Choroid plexus epithelial cell (primary cell): ENCODE measurements around the gene SKAP2.

Experiments
- DNase-seq: peaks from one replicate; pipeline ENCODE4 v3.0.0-alpha.2; 2010; ENCODE audit warnings: low read depth
- H3K4me3 ChIP-seq: 2 replicates; pipeline ENCODE4 v1.5.1; 2011; ENCODE audit warnings: low read depth, mild to moderate bottlenecking, control low read depth, low read length, moderate library complexity
- TF ChIP-seq, protein P1 (sequence below): conservative IDR thresholded peaks from 2 replicates; pipeline ENCODE4 v1.5.1; 2011; ENCODE audit warnings: low read depth, mild to moderate bottlenecking, control low read depth, inconsistent platforms, low read length, moderate library complexity

Gene SKAP2

DNA sequence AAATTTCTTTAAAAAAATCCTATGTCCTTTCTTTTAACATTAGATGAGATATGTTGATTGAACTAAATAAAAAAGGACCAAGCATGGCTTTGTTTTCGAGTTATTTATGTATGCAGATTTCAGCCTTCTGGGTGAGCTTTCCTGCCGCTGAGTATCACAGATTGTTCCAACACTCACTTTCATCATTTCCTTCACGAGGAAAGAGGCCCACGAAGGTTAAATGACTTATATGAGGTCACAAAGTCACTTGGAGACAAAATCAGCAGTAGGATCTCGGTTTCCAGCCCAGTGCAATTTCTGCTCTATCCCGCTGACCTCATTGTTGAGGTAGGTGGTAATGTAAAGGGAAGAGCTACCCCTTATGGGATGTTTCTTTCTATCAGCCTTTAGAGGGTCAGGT is 226.8 kb downstream of the SKAP2 start:
- DNase-seq, result no peak
- H3K4me3 ChIP-seq, result no peak overlapping the region
- TF ChIP-seq, protein P1, sequence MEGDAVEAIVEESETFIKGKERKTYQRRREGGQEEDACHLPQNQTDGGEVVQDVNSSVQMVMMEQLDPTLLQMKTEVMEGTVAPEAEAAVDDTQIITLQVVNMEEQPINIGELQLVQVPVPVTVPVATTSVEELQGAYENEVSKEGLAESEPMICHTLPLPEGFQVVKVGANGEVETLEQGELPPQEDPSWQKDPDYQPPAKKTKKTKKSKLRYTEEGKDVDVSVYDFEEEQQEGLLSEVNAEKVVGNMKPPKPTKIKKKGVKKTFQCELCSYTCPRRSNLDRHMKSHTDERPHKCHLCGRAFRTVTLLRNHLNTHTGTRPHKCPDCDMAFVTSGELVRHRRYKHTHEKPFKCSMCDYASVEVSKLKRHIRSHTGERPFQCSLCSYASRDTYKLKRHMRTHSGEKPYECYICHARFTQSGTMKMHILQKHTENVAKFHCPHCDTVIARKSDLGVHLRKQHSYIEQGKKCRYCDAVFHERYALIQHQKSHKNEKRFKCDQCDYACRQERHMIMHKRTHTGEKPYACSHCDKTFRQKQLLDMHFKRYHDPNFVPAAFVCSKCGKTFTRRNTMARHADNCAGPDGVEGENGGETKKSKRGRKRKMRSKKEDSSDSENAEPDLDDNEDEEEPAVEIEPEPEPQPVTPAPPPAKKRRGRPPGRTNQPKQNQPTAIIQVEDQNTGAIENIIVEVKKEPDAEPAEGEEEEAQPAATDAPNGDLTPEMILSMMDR, result no peak

DNA sequence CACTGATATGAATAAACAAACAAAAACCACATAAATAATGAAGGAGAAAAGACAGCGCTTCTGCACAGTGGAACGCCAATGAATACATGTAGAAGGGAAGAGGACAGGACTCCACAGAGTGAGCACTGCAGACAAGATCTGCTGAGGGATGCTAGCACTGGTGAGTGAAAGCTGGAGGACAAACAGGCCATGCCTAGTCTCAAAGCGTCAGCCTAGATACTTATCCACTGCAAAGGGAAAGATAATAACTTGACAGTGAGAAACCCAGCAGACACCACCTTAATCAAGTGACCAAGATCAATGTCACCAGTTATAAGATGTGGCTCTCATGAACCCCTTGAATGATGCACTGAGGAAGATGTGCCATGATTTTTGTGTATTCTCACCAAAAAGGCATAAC is 227.6 kb downstream of the SKAP2 start:
- TF ChIP-seq, protein P1, result no peak
- no peak overlapping the region for H3K4me3 ChIP-seq
- DNase-seq, result no peak

DNA sequence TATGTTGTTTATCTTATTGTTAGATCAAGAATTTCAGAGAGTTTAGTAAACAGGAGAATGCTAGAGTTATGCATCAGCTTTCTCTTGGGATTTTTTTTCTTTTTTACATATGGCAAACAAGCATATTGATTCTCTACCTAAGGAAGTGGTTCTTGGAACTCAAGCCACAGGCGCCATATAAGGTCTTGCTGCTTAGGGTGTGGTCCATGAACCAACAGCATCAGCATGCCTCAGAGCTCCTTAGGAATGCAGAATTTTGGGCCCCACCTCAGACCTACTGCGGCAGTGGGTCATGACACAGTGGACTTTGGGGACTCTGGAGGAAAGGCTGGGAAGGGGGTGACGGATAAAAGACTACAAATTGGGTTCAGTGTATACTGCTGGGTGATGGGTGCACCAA is 230.8 kb downstream of the SKAP2 start:
- H3K4me3 ChIP-seq, result no peak overlapping the region
- TF ChIP-seq, protein P1, result no peak
- DNase-seq, result no peak

DNA sequence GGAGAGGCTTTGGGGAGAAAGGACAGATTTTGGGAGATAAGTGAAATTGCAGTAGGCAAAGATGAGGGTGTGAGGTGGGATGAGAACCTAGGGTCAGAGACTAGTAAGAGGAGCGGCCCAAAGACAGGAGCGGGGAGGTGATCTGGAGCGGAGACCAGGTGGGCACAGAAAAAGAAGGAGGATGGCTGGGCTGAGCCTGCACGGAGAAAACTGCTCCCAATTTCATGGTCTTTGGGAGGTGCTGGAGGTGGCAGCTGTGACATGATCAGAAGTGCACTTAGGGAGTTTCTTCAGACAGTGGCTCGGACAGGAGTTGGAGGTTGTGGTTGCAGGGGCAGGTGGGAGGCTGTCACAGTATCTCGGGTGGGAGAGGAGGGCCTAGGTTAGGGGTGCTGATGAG is 232.8 kb downstream of the SKAP2 start:
- no peak for DNase-seq
- no peak overlapping the region for H3K4me3 ChIP-seq
- TF ChIP-seq, protein P1, result no peak

DNA sequence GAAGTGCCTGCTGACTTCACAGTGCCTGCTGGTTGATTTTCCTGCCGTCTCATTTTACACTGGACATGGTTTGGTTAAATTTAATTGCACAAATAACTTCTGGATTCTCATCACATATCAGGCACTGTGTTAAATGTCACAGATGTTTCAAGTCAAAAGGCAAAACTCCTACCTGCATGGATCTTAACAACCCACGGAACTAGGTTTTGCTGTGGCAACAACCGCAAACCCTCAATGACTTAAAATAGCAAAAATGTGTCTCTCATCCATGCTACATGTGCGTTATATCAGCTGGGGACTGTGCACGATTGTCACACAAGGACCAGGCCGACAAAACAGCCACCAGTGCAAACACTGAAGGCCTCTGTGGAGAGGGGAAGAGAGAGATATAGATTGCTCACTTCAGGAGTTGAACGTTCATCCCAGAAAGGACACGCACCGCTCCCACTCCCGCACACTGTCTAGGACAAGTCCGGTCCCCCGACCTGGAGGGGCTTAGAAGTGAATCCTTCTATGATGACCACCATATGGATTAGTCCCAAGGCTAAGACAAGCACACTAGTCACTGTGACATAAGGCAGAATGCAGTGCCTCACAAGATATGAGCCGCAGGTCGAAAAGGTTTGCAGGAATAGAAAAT is 233.3 kb downstream of the SKAP2 start:
- TF ChIP-seq, protein P1, result no peak

DNA sequence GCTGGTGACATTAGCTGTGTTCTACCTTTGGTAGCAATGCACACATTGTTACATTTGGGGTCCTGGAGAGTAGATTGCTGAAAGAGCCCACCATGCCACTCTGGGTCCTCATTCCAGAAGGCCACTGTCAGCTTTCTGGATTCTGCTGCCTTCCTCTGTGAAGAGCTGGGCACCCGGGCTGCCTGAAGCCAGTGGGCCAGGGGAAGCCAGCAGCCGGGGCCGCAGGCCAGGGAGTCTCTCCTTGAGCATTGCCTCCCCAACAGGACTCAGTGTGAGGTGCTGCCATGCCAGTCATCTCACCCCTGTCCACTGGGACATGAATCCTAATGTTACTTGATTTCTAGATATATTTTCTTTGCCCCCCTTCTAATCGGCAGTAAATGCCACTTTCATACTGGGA is 234.0 kb downstream of the SKAP2 start:
- no peak overlapping the region for H3K4me3 ChIP-seq
- TF ChIP-seq, protein P1, result no peak

More for the DNA sequence above, 233.3 kb downstream of the SKAP2 start:
- H3K4me3 ChIP-seq, result no peak overlapping the region
- no peak for DNase-seq

DNA sequence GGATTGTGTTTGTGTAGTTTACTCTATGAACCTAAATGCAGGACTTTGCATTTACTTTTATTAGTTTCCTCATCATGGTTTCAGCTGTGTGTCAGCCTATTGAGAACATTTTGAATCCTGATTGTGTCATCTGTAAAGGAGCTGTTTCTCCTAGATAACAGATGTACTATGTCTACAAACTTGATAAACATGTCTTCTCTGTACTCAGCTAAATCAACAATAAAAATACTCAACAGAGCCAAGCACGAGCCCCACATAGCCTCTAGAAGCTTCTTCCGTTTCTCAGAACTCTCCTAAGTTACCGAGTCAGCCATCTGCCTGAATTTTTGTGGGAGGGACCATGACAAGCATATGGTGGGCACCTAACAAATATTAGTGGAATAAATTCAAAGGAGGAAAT is 234.7 kb downstream of the SKAP2 start:
- TF ChIP-seq, protein P1, result no peak
- no peak for DNase-seq
- H3K4me3 ChIP-seq, result no peak overlapping the region

More for the DNA sequence above, 234.0 kb downstream of the SKAP2 start:
- DNase-seq, result no peak
